HG03432 (cell line): Measurements from ENCODE around the gene PRG2.

ENCODE experiments used
- ATAC-seq: cut with Tn5 transposase; IDR thresholded peaks from one replicate; pipeline ENCODE4 v1.9.1; 2021; ENCODE audit warnings: mild to moderate bottlenecking, moderate library complexity; ENCODE audit not compliant: unreplicated experiment

The PRG2 gene, protein sequence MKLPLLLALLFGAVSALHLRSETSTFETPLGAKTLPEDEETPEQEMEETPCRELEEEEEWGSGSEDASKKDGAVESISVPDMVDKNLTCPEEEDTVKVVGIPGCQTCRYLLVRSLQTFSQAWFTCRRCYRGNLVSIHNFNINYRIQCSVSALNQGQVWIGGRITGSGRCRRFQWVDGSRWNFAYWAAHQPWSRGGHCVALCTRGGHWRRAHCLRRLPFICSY

DNA sequence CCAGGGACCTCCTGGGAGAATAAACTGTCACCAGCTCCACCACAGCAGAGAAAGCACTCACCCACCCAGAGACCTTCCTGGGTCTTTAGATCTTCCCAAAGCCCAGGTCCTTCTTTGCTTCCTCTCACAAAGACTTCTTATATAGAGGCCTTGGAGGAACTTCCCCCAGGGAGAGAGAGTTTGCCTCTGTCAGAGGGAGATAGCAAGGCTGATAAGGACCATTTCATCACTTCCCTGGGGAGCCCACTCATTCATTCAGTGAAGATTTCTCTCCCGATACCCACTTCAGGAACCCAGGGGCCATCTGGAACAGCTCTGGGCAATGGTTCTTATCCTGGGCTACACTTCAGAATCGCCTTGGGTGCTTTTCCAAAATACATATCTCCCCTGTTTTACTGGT lies at the start of gene PRG2:
PRG2 (minus strand) TSS at position 116 of the 400 bp plus-strand sequence. CDS start 706 bp downstream, outside the sequence.
- ATAC-seq: no peak

DNA sequence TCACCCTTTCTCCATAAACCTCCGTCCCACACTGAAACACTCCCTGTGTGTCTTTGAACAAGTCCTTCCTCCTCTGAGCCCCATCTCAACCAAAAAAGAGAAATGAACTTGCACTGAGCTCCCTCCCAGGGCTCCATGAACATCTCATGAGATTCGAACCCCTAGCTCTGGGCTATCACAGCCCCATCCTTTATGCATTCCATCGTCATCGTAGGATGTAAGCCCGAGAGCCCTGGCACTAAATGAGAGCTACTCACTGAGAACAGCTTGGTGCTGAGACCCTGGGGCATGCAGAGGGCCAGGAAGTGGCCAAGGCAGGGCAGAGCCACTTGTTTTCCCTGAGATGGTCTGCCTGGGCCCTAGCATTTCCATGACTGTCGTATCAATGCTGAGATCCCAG lies 49.3 kb upstream of the PRG2 start:
- ATAC-seq: no peak

DNA sequence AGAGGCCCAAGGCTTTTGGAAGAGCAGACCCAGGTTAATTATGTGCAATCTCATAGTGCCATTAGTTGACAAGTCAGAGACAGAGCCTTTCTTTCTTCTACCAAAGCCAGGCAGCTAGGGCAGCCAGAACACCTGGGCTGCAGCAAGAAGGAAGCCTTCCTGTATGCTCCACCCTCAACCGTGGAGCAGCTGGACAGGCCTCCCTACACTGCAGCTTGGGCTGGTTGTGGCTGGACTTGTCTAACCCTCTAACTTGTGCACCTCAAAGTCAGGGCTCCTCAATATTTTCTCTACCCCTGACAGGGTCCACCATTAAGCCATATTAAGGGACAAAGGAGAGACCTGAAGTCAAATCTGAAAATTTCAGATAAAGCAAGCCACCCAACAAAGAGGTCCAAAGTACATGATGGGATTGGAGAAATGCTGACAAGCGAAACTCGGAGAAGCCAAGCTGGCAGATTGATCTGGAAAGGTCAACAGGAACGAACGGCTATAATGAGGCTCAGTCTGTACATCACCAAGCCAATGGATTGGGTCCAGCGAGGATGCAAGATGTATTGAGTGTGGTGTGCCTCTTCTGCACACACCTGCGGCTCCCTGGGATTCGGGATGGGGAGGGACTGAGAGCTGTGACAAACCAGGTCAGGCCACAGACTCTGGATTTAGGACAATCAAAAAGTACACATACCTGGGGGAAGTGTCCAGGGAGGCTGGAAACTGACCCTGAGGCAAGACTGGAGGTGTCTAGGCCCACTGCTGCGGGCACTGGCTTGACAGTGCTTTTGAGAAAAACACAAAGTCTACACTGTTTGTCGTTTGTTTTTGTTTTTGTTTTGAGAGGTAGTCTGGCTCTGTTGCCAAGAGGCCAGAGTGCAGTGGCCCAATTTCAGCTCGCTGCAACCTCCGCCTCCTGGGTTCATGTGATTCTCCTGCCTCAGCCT lies 48.2 kb upstream of the PRG2 start:
- ATAC-seq: no peak

GRCh38 chr11:57436031-57436430 lies 45.6 kb upstream of the PRG2 start:
- no peak for ATAC-seq

DNA sequence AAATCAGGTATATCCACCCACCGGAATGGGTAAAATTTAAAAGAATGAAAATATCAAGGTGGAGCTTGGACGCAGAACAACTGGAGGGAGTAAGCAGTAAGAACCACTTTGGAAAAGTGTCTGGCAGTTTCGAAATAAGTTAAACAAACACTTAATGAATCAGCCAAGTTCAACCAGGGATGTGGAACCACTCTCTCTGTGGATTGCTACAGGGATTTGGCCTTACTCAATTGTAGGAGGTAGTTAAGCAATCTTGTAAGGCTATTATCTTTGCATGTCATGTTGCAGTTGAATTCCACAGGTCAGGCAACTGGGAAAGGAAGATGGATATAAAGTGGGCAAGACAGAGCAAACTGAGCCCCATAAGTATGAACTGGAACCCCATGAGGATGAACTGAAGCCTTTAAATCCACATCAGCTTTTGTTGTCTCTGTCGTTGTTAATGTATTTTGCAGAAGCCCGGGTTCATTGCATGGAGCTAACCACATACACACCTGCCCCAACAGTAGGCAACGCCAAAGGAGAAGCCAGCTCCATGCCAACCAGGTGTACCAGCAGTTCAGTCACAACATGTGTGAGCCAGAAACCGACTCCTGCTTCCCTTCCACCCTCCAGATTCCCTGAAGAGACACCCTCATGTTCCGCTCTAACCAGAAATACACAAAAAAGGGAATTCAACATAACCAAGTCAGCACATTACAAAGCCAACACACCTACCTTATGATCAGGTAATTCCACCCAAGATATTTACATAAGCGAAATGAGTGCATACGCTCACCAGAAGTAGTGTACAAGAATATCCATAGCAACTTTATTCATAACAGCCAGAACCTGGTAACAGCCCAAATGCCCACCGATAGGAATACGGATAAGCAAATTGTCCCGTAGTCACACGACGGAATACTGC lies 44.4 kb upstream of the PRG2 start:
- ATAC-seq: no peak

- peak; percentile 54 for ATAC-seq
These were observed 42.3 kb upstream of the PRG2 start for GRCh38 chr11:57432714-57433163.

DNA sequence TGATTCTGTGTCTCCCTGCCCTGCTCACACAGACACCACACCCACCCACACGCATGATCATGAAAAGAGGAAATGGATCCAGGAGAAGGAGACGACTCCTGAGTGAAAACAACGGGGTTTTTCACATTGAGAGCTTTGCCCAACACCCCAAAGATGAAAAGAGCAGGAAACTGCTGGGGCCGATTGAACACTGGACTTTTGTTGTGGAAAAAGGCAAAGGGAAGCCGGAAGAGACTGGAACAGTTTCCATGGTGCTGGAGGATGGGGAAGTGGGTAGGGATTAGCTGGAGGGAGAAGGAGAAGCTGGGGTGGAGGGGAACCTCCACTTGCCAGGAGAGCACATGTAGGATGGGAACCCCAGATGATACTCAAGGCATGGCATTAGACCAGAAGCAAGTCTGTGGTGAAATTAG lies 41.7 kb upstream of the PRG2 start:
- peak; percentile 6 for ATAC-seq

- no peak for ATAC-seq
These were observed 40.5 kb upstream of the PRG2 start for GRCh38 chr11:57430952-57431351.

DNA sequence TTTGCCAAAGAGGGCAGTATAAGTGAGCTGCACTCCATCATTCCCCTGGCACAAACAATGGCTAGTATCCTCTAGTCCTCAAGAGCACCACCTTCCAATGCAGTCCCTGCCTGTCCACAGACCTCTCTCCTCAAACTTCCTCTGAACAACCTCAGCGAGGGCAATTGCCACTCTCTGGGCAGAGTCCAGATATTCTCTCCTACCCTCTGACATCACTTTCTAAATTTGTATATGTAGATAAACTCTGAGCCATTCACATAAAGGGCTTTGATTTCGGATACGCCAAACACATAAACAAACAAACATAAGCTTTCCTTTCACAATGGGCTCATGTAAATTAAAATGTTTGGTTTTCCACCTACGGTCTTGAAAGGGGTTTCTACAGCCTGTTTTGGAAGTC lies 39.5 kb upstream of the PRG2 start:
- no peak for ATAC-seq

GRCh38 chr11:57428643-57429042 lies 38.2 kb upstream of the PRG2 start:
- no peak for ATAC-seq

GRCh38 chr11:57427727-57428082 lies 37.3 kb upstream of the PRG2 start:
- no peak for ATAC-seq

DNA sequence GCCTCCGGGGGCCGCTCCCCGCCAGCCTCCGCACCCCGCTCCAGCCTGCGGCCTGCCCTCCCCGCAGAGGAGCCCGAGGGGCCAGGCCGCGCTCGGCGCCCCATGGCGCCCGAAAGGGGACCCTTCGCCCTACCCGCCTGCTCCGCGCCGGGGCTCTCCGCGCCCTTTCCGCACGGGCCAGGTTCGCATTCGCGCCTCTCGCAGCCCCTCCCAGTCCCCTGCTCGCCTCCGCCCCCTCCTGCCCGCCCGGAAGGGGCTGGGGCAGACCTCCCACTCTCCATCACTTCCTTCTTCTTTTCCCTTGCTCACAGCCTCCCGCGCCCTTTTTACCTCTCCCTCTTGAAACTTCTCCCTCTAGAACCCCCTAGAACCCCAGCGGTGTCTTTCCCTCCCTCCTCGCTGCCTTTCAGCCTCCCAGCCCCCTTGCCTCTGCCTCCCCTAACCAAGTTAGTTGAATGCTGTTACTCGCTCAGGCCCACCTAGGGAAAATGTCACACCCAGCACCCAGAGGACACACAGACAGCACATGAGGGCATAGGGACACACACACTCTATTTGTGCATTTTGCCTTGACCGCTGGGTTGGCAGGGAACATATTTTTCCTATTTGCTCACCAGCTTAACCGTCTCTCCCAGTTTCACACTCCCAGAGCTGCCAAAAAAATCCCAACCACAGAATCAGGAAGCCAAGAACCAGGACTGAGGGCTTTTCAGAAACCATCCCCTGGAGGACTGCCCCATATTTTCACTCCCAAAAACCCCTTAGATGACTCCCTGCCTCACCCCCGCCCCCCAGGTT lies 36.7 kb upstream of the PRG2 start, which contains the start of gene SLC43A3:
SLC43A3 (minus strand) TSS at position 193 of the 798 bp plus-strand sequence. CDS start 949 bp downstream, outside the sequence.
- ATAC-seq: peak; percentile 69

GRCh38 chr11:57426439-57426928 lies 36.0 kb upstream of the PRG2 start:
- ATAC-seq: no peak

GRCh38 chr11:57425565-57426438 lies 35.4 kb upstream of the PRG2 start:
- no peak for ATAC-seq

- peak; percentile 90 for ATAC-seq
These were observed 34.5 kb upstream of the PRG2 start for GRCh38 chr11:57424792-57425564.

DNA sequence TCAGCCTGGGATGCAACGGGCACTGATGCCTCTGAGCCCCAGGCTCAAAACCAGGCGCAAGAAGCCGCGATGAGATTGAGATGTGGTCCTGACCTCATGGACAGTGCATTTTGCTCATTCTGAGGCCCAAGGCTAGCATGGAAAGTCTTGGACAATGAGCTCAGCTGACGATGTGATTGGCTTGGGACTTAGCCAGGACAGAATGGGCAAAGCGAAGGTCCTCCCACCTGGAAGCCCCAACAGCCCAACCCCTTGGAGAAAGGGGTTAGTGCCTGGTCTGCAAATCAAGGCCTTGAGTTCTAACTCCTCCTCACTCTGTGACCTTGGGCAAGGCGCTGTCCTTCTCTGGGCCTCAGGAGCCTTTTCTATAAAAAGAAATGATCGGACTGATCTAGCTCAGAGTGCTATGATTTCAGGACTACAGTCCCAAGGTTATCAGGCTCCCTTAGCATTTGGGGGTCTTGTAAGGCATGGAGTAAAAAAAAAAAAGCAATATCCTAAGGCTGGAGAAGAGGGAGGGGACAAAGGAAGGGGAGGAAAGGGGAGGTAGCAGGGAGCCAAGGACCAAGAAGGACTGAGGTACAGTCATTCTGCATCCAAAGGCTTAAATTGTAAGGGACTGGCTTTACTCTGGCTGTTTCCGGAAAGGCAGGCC lies 33.8 kb upstream of the PRG2 start:
- ATAC-seq: no peak

DNA sequence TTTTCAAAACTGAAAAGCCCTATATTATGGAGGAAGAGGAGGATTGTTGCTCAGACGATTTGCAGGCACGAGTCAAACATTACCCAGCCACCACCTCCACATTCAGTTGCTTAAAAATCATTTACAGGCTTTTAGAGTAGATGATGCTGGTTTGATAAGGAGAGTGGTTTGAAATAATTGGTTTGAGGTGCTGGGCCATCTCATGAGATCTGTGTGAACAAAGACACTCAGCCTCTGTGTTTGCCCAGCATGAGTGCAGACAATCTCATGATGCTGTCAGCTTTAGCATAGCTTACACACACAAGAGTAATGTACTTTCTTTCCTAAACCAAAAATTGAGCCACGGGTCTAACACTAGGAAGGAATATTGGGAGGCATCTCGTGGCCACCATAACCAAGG lies 32.2 kb upstream of the PRG2 start:
- ATAC-seq: no peak

DNA sequence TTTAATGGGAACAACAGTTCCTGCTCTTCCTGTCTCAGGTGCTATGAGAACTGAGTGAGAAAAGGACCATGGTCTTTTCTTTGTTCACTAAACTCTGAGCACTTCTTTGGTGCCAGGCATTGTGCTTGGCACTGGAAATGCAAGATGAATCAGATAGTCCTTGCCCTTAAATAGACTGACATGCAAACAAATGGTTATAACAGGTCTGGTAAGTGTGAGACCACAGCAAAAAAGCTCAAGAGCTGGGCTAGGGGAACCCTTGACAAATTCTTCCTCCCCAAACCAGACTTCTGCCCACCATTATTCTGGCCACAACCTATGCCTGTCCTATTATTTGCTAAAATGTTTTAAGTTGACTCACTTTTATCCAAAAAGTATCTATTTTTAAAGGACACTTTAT lies 31.4 kb upstream of the PRG2 start:
- ATAC-seq: no peak
